OCI-M2 (cell line): ENCODE measurements around the gene NRP1.

Experiments used
- DNase-seq: peaks from one replicate; lab custom pipeline; 2025; ENCODE audit not compliant: unreplicated experiment; lab: John Stamatoyannopoulos, UW

The NRP1 gene

DNA sequence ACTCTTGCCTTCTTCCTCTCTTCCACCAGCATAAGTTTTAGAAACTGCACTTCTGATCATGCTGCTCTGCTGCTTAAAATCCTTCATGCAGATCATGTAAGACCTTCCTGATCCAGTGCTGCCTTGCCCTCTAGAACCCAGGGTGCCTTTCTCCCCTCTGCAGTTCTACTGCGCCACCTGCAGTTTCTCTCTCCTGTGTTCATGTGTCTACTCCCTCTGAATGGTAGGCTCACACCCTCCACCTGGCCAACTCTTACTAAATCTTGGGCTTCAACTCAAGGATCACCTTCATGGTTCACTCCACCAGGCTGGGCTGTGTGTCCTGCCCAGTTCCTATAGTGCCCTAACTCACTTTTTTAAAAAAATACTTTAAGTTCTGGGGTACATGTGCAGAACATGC, 201.8 kb downstream of the NRP1 start:
- no peak for DNase-seq

DNA sequence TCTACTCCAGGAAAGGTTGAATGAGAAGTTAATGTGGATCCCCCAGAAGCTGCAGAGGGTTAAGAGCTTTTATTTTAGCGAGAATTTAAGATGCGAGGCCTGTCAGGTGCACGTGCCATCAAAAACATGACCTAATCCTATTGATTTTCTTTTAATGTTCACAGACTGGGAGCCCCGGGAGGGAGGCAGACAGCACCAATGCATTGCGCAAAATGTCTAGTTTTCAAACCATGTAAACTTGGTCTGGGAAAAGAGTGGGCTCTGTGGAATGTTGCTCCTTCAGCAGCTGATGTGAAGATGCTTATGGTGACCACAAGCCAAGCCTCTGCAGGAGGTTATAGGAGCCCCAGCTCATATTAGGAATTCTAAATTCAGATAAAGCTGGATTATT, 204.5 kb downstream of the NRP1 start:
- no peak for DNase-seq

DNA sequence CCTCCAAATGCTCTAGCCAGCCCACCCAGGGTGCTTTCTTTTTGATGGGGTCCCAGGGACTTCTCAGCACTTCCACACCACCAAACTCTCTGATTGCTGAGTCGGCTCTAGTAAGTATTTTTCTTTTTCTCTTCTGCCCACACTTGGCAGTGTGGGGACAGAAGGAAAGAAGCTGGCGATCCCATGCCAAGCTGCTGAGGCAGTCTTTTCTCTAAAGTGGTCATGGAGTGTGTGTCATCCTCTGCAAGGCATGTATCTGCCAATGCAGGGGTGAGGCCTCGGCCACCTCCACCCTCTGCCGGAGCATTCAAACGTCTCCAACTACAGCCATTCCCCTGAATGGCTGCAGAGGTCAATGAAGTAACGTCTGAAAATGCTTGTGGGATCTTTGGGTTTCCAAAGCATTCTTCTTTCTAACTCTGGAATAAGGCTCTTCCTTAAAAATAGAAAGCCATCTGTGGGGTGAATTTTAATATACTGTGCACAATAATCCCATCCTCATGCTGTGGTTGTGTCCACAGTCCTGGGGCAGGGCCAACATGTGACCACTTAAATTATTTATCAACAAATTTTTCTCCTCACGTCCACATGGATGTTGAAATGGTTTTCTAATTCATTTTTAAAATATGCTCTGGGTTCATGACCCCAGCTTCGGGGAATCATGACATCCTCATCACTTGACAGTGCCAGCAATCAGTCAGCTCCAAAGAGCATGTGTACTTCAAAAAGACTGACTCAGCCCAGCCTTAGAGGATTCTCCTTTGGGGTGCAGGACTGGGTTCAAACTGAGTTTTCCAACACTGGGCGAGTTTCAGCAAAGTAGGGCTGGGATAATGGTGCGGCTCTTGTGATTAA, 205.1 kb downstream of the NRP1 start:
- DNase-seq: no peak

DNA sequence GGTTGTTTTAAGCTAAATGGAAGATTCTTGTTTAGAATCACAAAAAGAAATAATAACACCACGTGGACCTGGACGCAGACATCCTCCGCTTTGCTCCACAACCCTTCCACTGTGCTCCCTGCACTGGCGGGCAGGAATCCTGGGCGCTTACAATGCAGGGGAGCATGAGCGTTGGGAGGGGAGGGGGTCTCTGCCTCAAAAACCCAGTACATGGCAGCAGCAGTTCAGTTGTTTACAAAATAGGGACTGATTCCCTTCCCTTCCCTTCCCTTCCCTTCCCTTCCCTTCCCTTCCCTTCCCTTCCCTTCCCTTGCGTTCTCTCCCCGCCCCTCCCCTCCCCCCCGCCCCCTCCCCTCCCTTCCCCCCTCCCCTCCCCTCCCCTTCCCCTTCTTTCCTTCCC, 206.8 kb downstream of the NRP1 start:
- no peak for DNase-seq
